HCT116 (cell line): ENCODE results near the gene FNDC3B. TPM values are rescaled to one million over a fixed set of nuclear protein-coding genes. Genes with fewer than 3 reads are reported as not detected.

Source experiments
- ATAC-seq: fragments of 200-7000 bp; cut with Tn5 transposase; 2 replicates; pipeline ENCODE4 v1.9.1; 2020; ENCODE audit warnings: mild to moderate bottlenecking, moderate library complexity
- BruUV-seq: library from RNA; stranded (reverse); fragments of 400-500 nt; replicated peaks from 2 replicates; lab custom pipeline; 2021; lab: Mats Ljungman, UMichigan
- CTCF ChIA-PET: fragments of 300-600 bp; sonication (Branson Sonifier 250); formaldehyde crosslinking; loops from one replicate; lab custom pipeline; 2021; ENCODE audit warnings: antibody characterized with exemption; lab: Charles Lee
- POLR2A ChIA-PET: fragments of 300-600, 350-600 bp; sonication (Branson Sonifier 250); formaldehyde crosslinking; loops from one replicate; lab custom pipeline; 2021; ENCODE audit warnings: antibody characterized with exemption; lab: Charles Lee
- RAD21 ChIA-PET, 2 experiments: fragments of 300-600 bp; sonication (Branson Sonifier 250); formaldehyde crosslinking; loops; one replicate each; lab custom pipeline; 2023; ENCODE audit warnings: low total read pairs in 2 of 2; ENCODE audit not compliant: uncharacterized antibody in 2 of 2, unreplicated experiment in 2 of 2, low non-redundant PET in 1 of 2; lab: Charles Lee
- DNase-seq: peaks from one replicate; pipeline ENCODE4 v3.0.0-alpha.2; 2010; ENCODE audit warnings: low read depth, low spot score
- H2AFZ ChIP-seq: fragments of 200-600 bp; shearing (Covaris generic), sonication (generic); 2 replicates; pipeline ENCODE4 v1.6.1; 2017; ENCODE audit warnings: low read depth, mixed run types, mixed read lengths, antibody characterized with exemption, low read length; ENCODE audit not compliant: poor library complexity, severe bottlenecking
- H3K27ac ChIP-seq: 2 replicates; pipeline ENCODE4 v1.5.1; 2012; ENCODE audit warnings: low read depth, low read length
- H3K27me3 ChIP-seq: fragments of 200-600 bp; sonication (generic); 2 replicates; pipeline ENCODE4 v1.6.1; 2016; ENCODE audit warnings: mixed run types, low read length, mixed read lengths; ENCODE audit not compliant: insufficient read depth
- H3K36me3 ChIP-seq, 2 experiments: fragments of 200-500 bp in 1 of 2; fragments of 200-600 bp in 1 of 2; sonication (Bioruptor generic) in 1 of 2; sonication (generic) in 1 of 2; 2 replicates each; pipeline versions ENCODE4 v1.5.1 to v1.6.1; 2014 to 2016; ENCODE audit warnings: low read length in 2 of 2, inconsistent platforms in 1 of 2, mixed read lengths in 1 of 2, mixed run types in 1 of 2; ENCODE audit not compliant: insufficient read depth in 2 of 2, control insufficient read depth in 1 of 2
- H3K4me1 ChIP-seq, 2 experiments: fragments of 200-600 bp in 1 of 2; sonication (generic) in 1 of 2; 2 replicates each; pipeline versions ENCODE4 v1.5.1 to v1.6.1; 2012 to 2017; ENCODE audit warnings: low read length in 2 of 2, inconsistent platforms in 1 of 2, mild to moderate bottlenecking in 1 of 2, mixed read lengths in 1 of 2, mixed run types in 1 of 2, moderate library complexity in 1 of 2; ENCODE audit not compliant: insufficient read depth in 2 of 2, control insufficient read depth in 1 of 2
- H3K4me2 ChIP-seq: fragments of 200-600 bp; sonication (generic); 2 replicates; pipeline ENCODE4 v1.6.1; 2017; ENCODE audit warnings: mixed run types, low read length, mixed read lengths
- H3K4me3 ChIP-seq, 2 experiments: fragments of 200-600 bp in 1 of 2; sonication (generic) in 1 of 2; replicated peaks in 1 of 2; 2 replicates each; pipeline ENCODE4 v1.5.1; 2011 to 2016; ENCODE audit warnings: low read length in 2 of 2, control low read depth in 1 of 2, low read depth in 1 of 2, mild to moderate bottlenecking in 1 of 2, mixed read lengths in 1 of 2, mixed run types in 1 of 2
- H3K79me2 ChIP-seq: fragments of 200-600 bp; sonication (generic); 2 replicates; pipeline ENCODE4 v1.6.1; 2017; ENCODE audit warnings: mild to moderate bottlenecking, mixed run types, low read length, moderate library complexity, mixed read lengths; ENCODE audit not compliant: insufficient read depth
- H3K9ac ChIP-seq: fragments of 200-600 bp; sonication (generic); 2 replicates; pipeline ENCODE4 v1.6.1; 2016; ENCODE audit warnings: low read length, mixed read lengths
- H3K9me2 ChIP-seq: fragments of 200-600 bp; sonication (generic), shearing (Covaris generic); 2 replicates; pipeline ENCODE4 v1.6.1; 2017; ENCODE audit warnings: mixed run types, mild to moderate bottlenecking, moderate library complexity; ENCODE audit not compliant: insufficient read depth
- H3K9me3 ChIP-seq, 2 experiments: fragments of 200-500 bp in 1 of 2; fragments of 200-600 bp in 1 of 2; sonication (Bioruptor generic) in 1 of 2; sonication (generic) in 1 of 2; 2 replicates each; pipeline ENCODE4 v1.6.1; 2014 to 2017; ENCODE audit warnings: low read length in 2 of 2, mixed read lengths in 2 of 2, inconsistent platforms in 1 of 2, low read depth in 1 of 2, mild to moderate bottlenecking in 1 of 2, mixed run types in 1 of 2, moderate library complexity in 1 of 2; ENCODE audit not compliant: control insufficient read depth in 1 of 2, insufficient read depth in 1 of 2
- H4K20me1 ChIP-seq: fragments of 200-600 bp; sonication (generic), shearing (Covaris generic); 2 replicates; pipeline ENCODE4 v1.6.1; 2017; ENCODE audit warnings: mixed run types, mild to moderate bottlenecking, moderate library complexity; ENCODE audit not compliant: insufficient read depth
- ATF3 ChIP-seq: IDR thresholded peaks from 2 replicates; pipeline ENCODE4 v1.6.1; 2012
- CBX3 ChIP-seq: IDR thresholded peaks from 2 replicates; pipeline ENCODE4 v1.6.1; 2012; ENCODE audit warnings: low read depth
- CEBPB ChIP-seq: IDR thresholded peaks from 2 replicates; pipeline ENCODE4 v1.6.1; 2012; ENCODE audit warnings: low read depth
- ELF1 ChIP-seq: IDR thresholded peaks from 2 replicates; pipeline ENCODE4 v1.6.1; 2012; ENCODE audit warnings: low read depth, borderline replicate concordance
- EZH2 ChIP-seq: fragments of 200-600 bp; sonication (generic); IDR thresholded peaks from 2 replicates; pipeline ENCODE4 v1.6.1; 2017; ENCODE audit warnings: antibody characterized with exemption, mixed run types
- EZH2phosphoT487 ChIP-seq: fragments of 200-600 bp; IDR thresholded peaks from 2 replicates; pipeline ENCODE4 v1.6.1; 2018; ENCODE audit warnings: antibody characterized with exemption, borderline replicate concordance
- FOSL1 ChIP-seq: IDR thresholded peaks from 2 replicates; pipeline ENCODE4 v1.6.1; 2012; ENCODE audit warnings: low read depth
- JUND ChIP-seq: IDR thresholded peaks from 2 replicates; pipeline ENCODE4 v1.6.1; 2012
- POLR2A ChIP-seq: IDR thresholded peaks from 2 replicates; pipeline ENCODE4 v1.7.0; 2011; ENCODE audit warnings: borderline replicate concordance; ENCODE audit not compliant: insufficient read depth, insufficient read length; ENCODE audit errors: extremely low read depth
- SIN3A ChIP-seq: IDR thresholded peaks from 2 replicates; pipeline ENCODE4 v1.6.1; 2012; ENCODE audit warnings: low read depth
- SP1 ChIP-seq: IDR thresholded peaks from 2 replicates; pipeline ENCODE4 v1.6.1; 2012; ENCODE audit warnings: low read depth
- SRF ChIP-seq: IDR thresholded peaks from 2 replicates; pipeline ENCODE4 v1.6.1; 2012; ENCODE audit warnings: low read depth
- TCF7L2 ChIP-seq: IDR thresholded peaks from 2 replicates; pipeline ENCODE4 v1.7.0; 2011; ENCODE audit warnings: borderline replicate concordance, inconsistent platforms; ENCODE audit not compliant: insufficient read depth, insufficient read length; ENCODE audit errors: extremely low read depth
- YY1 ChIP-seq: IDR thresholded peaks from 2 replicates; pipeline ENCODE4 v1.6.1; 2011; ENCODE audit warnings: low read length, low read depth, moderate library complexity, mild to moderate bottlenecking; ENCODE audit not compliant: insufficient replicate concordance; ENCODE audit errors: extremely low read depth
- ZFX ChIP-seq: fragments of 450-650 bp; IDR thresholded peaks from 2 replicates; pipeline ENCODE4 v1.6.1; 2017
- ZNF274 ChIP-seq: fragments of 200-500 bp; sonication (Bioruptor generic); IDR thresholded peaks from 2 replicates; pipeline ENCODE4 v1.6.1; 2014; ENCODE audit warnings: mild to moderate bottlenecking, low read depth, low read length, inconsistent platforms
- intact Hi-C: fragments of 100-400 bp; cut with micrococcal nuclease; formaldehyde crosslinking; loops from 2 replicates; pipeline ENCODE4 v1.10.0; 2022
- total RNA-seq: library from RNA; stranded (reverse); gene quantifications from one replicate; pipeline ENCODE4 v1.2.1, GENCODE V29; 2021; ENCODE audit not compliant: unreplicated experiment
- TF ChIP-seq, protein P1 (sequence below): IDR thresholded peaks from 2 replicates; pipeline ENCODE4 v1.6.1; 2012; ENCODE audit warnings: low read depth

Gene FNDC3B
- total RNA-seq, 1 experiment from 2014 or later, result 45.7 TPM

DNA sequence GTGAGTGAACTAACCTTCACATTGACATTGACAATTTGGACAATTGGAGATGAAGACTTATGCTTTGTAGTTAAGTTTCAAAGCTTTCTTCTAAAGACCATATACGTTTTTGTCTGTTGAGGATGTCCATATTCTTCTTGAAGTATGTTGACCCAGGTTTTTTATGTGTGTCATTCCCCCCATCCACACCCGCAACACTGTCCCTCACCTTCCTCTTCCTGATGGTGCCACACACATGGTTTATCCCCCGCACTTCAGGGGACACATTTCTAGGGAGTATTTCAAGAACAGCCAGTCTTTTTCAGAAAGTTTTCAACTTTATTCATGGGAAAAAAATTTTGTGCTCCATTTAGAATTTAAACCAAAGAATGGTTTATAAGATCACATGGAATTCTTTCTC lies 303.7 kb downstream of the FNDC3B start:
- ChIA-PET POLR2A (no interaction called here), CTCF (no interaction called here), RAD21 (no interaction called here)
- H3K9me3 ChIP-seq, result no peaks in the 10 kb centered on the region
- ATAC-seq (no peak), DNase-seq (no peak)
- intact Hi-C loops, result loop anchor here (5.0 to 10.0 kb wide), 2 partner anchors 696 to 1378 kb away; no protein-coding TSS in a partner anchor
- no peaks in the 10 kb centered on the region for H3K79me2 ChIP-seq
- TF ChIP-seq ATF3, result no peak
- no peak for TF ChIP-seq JUND
- TF ChIP-seq ELF1, result no peak
- TF ChIP-seq ZFX, result no peak
- TF ChIP-seq TCF7L2, result no peak
- TF ChIP-seq FOSL1, result no peak
- H3K36me3 ChIP-seq, result peaks cover 2 to 13% of the 10 kb centered on the region in 2 experiments; a peak in 2 of 4 replicates
- peaks cover 10 to 12% of the 10 kb centered on the region in 2 experiments for H3K4me1 ChIP-seq
- H3K9ac ChIP-seq, result no peak overlapping the region
- H3K9me2 ChIP-seq, result no peaks in the 10 kb centered on the region
- no peak overlapping the region for H3K4me2 ChIP-seq
- no peaks in the 10 kb centered on the region for H3K27me3 ChIP-seq
- H2AFZ ChIP-seq, result no peak overlapping the region
- no peak overlapping the region for H3K27ac ChIP-seq
- no peaks in the 10 kb centered on the region for H4K20me1 ChIP-seq
- BruUV-seq, result no TSS peak
- H3K4me3 ChIP-seq, result no peak overlapping the region

DNA sequence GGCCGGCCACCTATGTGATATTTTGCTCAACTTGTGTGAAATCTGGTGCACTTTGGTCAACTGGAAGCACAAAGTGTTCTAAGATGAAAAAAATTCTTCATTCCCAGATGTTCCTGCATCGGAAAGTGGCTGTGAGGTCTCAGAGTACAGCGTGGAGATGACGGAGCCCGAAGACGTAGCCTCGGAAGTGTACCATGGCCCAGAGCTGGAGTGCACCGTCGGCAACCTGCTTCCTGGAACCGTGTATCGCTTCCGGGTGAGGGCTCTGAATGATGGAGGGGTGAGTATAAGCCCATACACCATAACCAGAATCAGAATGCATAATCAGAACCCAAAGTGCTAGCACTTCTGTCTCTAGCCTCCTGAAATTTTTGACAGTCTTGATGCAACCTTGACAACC lies 304.6 kb downstream of the FNDC3B start:
- Histone ChIP-seq H3K4me1 (peaks cover 17 to 21% of the 10 kb centered on the region in 2 experiments), H3K9me2 (no peaks in the 10 kb centered on the region), H2AFZ (no peak overlapping the region), H3K27me3 (no peaks in the 10 kb centered on the region), H4K20me1 (no peaks in the 10 kb centered on the region), H3K9me3 (no peaks in the 10 kb centered on the region), H3K79me2 (no peaks in the 10 kb centered on the region), H3K36me3 (peaks cover 2 to 13% of the 10 kb centered on the region in 2 experiments; a peak in 2 of 4 replicates), H3K9ac (no peak overlapping the region), H3K4me3 (no peak overlapping the region), H3K27ac (no peak overlapping the region), H3K4me2 (no peak overlapping the region)
- ChIA-PET CTCF (no interaction called here), POLR2A (no interaction called here), RAD21 (no interaction called here)
- BruUV-seq, result no TSS peak
- no peak for ATAC-seq
- no peak for DNase-seq
- intact Hi-C loops, result loop anchor here (5.0 to 10.0 kb wide), 2 partner anchors 697 to 1379 kb away; no protein-coding TSS in a partner anchor
- TF ChIP-seq SP1 (no peak), SRF (no peak), JUND (no peak), SIN3A (no peak), CEBPB (no peak), POLR2A (no peak), ELF1 (no peak), FOSL1 (no peak), ATF3 (no peak), CBX3 (no peak), EZH2 (no peak), YY1 (no peak), EZH2phosphoT487 (no peak), ZNF274 (no peak)
- TF ChIP-seq, protein P1, sequence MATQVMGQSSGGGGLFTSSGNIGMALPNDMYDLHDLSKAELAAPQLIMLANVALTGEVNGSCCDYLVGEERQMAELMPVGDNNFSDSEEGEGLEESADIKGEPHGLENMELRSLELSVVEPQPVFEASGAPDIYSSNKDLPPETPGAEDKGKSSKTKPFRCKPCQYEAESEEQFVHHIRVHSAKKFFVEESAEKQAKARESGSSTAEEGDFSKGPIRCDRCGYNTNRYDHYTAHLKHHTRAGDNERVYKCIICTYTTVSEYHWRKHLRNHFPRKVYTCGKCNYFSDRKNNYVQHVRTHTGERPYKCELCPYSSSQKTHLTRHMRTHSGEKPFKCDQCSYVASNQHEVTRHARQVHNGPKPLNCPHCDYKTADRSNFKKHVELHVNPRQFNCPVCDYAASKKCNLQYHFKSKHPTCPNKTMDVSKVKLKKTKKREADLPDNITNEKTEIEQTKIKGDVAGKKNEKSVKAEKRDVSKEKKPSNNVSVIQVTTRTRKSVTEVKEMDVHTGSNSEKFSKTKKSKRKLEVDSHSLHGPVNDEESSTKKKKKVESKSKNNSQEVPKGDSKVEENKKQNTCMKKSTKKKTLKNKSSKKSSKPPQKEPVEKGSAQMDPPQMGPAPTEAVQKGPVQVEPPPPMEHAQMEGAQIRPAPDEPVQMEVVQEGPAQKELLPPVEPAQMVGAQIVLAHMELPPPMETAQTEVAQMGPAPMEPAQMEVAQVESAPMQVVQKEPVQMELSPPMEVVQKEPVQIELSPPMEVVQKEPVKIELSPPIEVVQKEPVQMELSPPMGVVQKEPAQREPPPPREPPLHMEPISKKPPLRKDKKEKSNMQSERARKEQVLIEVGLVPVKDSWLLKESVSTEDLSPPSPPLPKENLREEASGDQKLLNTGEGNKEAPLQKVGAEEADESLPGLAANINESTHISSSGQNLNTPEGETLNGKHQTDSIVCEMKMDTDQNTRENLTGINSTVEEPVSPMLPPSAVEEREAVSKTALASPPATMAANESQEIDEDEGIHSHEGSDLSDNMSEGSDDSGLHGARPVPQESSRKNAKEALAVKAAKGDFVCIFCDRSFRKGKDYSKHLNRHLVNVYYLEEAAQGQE, result no peak
